ENCODE results near the gene MACO1.

DNA sequence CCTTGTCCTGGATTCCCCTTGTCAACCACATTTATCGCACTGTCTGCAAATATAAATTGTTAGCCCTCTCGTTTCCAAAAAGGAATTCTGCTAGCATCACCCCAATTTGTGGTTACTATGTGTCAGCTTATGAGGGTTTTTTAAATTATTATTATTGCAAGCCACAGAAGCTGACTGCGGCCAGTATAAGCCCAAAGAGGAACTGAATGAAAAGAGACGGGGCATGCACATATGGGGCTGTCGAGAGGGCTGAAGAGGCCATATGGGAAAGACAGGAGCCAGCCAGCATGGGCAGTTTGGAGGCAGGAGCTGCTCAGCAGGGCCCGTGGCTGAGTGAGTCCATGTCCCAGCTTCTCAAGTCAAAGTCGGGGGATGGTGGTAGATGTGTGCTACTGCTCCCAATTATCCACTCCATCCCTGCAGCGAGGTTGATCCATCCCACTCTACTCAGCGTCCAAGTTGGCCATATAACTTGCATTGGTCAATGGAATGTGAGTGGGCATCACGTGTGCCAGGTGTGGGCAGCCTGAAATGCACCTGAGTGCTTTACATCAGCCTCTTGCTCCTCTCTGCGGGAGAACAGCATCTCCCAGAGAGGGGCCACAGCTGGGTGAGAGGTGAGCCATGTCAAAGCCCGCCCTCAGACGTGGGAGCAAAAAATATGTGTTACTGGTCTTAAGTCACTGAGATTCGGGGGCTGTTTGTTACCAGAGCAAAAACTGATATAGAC is 75.1 kb downstream of the MACO1 start:
- TF ChIP-seq POLR2AphosphoS5 (IDR thresholded peaks at IDR 0.05) (no peak), POLR2A (IDR thresholded peaks at IDR 0.05) (no peak)
